Activated CD4-positive, alpha-beta memory T cell treated with anti-CD3 and anti-CD28 coated beads for 36 hours (primary cell): ENCODE results near the gene THBS4. TPM values are rescaled to one million over a fixed set of nuclear protein-coding genes. Genes with fewer than 3 reads are reported as not detected.
"Not testable (repeated sequence)": the region's sequence is repeated elsewhere in the genome, so short reads cannot be mapped to it uniquely, and the experiment has no call there.

Experiments
- CTCF ChIA-PET: fragments of 350-600 bp; sonication (Branson Sonifier 250); formaldehyde crosslinking; loops from one replicate; lab custom pipeline; 2021; ENCODE audit warnings: antibody characterized with exemption, inconsistent platforms; lab: Charles Lee
- POLR2A ChIA-PET: fragments of 350-600 bp; sonication (Branson Sonifier 250); formaldehyde crosslinking; loops from one replicate; lab custom pipeline; 2021; ENCODE audit warnings: antibody characterized with exemption; lab: Charles Lee
- DNase-seq: peaks from one replicate; pipeline ENCODE4 v3.0.0-alpha.2; 2020
- H3K27ac Mint-ChIP-seq: one replicate; pipeline ENCODE4 v1.8.0; 2021; ENCODE audit warnings: mixed read lengths
- H3K27me3 Mint-ChIP-seq: one replicate; pipeline ENCODE4 v1.8.0; 2021; ENCODE audit warnings: mixed read lengths
- H3K36me3 Mint-ChIP-seq: one replicate; pipeline ENCODE4 v1.8.0; 2021; ENCODE audit warnings: mixed read lengths
- H3K4me1 Mint-ChIP-seq: one replicate; pipeline ENCODE4 v1.8.0; 2021; ENCODE audit warnings: low read depth, mixed read lengths
- H3K4me3 Mint-ChIP-seq: one replicate; pipeline ENCODE4 v1.8.0; 2021; ENCODE audit warnings: mild to moderate bottlenecking, mixed read lengths
- H3K9me3 Mint-ChIP-seq: one replicate; pipeline ENCODE4 v1.8.0; 2021; ENCODE audit warnings: mixed read lengths
- intact Hi-C: fragments of 100-400 bp; cut with micrococcal nuclease; formaldehyde crosslinking; loops from one replicate; pipeline ENCODE4 v1.15.1; 2023
- total RNA-seq, 2 experiments: library from RNA; stranded (reverse); gene quantifications; one replicate each; pipeline ENCODE4 v1.2.3, GENCODE V29; 2021

Gene THBS4
- total RNA-seq, 2 experiments from 2014 or later: 1.8 to 2.2 TPM

DNA sequence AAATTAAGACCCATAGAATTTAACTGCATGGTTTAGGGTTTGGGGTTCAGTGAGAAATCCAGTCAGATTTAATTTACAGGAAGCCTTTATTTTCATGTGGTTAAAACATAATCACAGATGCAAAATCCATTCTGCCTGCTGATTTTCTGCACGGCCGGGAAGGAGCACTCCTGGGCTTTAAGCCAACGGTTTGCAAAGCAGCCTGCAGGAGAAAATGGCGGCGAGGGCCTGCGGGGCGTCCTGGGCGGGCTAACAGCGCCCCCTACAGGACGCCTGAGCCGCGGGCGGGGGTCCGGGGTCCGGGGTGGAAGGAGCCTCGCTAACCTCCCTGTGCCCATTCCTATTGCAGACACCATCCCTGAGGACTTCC is 47.6 kb downstream of the THBS4 start:
- CTCF ChIA-PET: interaction anchor here (0.6 to 4.0 kb wide), 63 partner anchors 9 to 1062 kb away, joined by 3 to 98 read pairs (median 4); partner anchors contain the start of gene MTX3
- peak; percentile 79 for DNase-seq
- Mint-ChIP-seq H3K9me3 (no peaks in the 10 kb centered on the region), H3K36me3 (no peaks in the 10 kb centered on the region), H3K27me3 (no peaks in the 10 kb centered on the region), H3K4me3 (peak overlapping the region; percentile 54), H3K27ac (no peak overlapping the region), H3K4me1 (peaks cover 11% of the 10 kb centered on the region)
- POLR2A ChIA-PET: no interaction called here
- intact Hi-C loops: loop anchor here (1.0 to 2.0 kb wide), 5 partner anchors 92 to 380 kb away; partner anchors contain the start of gene MTX3

- Mint-ChIP-seq H3K27me3 (no peaks in the 10 kb centered on the region), H3K4me3 (peak overlapping the region; percentile 54), H3K9me3 (no peaks in the 10 kb centered on the region), H3K36me3 (no peaks in the 10 kb centered on the region), H3K4me1 (peaks cover 11% of the 10 kb centered on the region), H3K27ac (peak overlapping the region; percentile 50)
- ChIA-PET CTCF (interaction anchor here (0.6 to 4.0 kb wide), 93 partner anchors 9 to 1062 kb away, joined by 3 to 98 read pairs (median 4); partner anchors contain the start of gene MTX3), POLR2A (interaction anchor here (1.0 kb wide), 1 partner anchor 93 kb away, joined by 3 read pairs; no protein-coding TSS in a partner anchor)
- intact Hi-C loops: loop anchor here (1.0 to 2.0 kb wide), 5 partner anchors 92 to 380 kb away; partner anchors contain the start of gene MTX3
- peak; percentile 31 for DNase-seq
These were observed 48.1 kb downstream of the THBS4 start for GRCh38 chr5:80083101-80083890.

DNA sequence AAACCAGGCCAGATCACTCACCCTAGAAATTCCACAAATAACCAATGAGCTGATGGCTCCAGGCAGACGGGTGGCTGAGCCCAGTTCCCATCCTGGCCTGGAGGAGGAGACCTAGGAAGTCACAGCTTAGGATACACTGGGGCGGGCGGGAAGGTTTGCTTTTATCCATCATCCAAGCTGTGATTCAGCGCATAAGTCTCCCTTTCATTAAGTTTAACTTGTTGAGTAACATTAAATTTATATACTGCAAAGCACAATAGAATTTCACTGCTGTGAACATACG is 55.7 kb downstream of the THBS4 start:
- H3K27me3 Mint-ChIP-seq: no peaks in the 10 kb centered on the region
- peaks cover 19% of the 10 kb centered on the region for H3K4me1 Mint-ChIP-seq
- intact Hi-C loops: loop anchor here (1.0 to 10.0 kb wide), 5 partner anchors 116 to 584 kb away; partner anchors contain the start of gene ZFYVE16
- no peak overlapping the region for H3K4me3 Mint-ChIP-seq
- H3K9me3 Mint-ChIP-seq: no peaks in the 10 kb centered on the region
- no peak for DNase-seq
- no peaks in the 10 kb centered on the region for H3K36me3 Mint-ChIP-seq
- no peak overlapping the region for H3K27ac Mint-ChIP-seq
- ChIA-PET POLR2A (no interaction called here), CTCF (interaction anchor here (0.8 to 10.0 kb wide), 10 partner anchors 12 to 582 kb away, joined by 3 to 214 read pairs (median 7); partner anchors contain the start of gene SERINC5)

DNA sequence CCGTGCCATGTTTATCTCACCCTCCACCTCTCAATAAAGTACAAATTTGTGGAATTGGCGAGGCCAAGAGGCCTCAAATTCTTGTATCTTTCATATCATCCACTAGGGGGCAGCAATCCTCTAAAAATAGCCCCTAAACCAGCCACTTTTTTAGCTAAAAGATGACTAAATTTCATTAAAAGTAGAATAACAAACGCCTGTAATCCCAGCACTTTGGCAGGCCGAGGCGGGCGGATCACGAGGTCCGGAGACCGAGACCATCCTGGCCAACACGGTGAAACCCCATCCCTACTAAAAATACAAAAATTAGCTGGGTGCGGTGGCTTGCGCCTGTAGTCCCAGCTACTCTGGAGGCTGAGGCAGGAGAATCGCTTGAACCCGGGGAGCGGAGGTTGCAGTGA is 56.6 kb downstream of the THBS4 start:
- not testable (repeated sequence) for H3K4me3 Mint-ChIP-seq, H3K9me3 Mint-ChIP-seq, H3K36me3 Mint-ChIP-seq, H3K27me3 Mint-ChIP-seq
- ChIA-PET CTCF (interaction anchor here (0.6 to 10.0 kb wide), 42 partner anchors 8 to 581 kb away, joined by 3 to 214 read pairs (median 4); partner anchors contain the start of gene SERINC5), POLR2A (interaction anchor here (1.3 to 1.5 kb wide), 2 partner anchors 165 to 216 kb away, joined by 5 to 6 read pairs; partner anchors contain the start of gene SERINC5)
- Mint-ChIP-seq H3K4me1 (peaks cover 19% of the 10 kb centered on the region), H3K27ac (peak overlapping the region; percentile 62)
- peak; percentile 43 for DNase-seq
- intact Hi-C loops: loop anchor here (1.0 to 10.0 kb wide), 7 partner anchors 35 to 583 kb away; partner anchors contain the start of gene ZFYVE16

GRCh38 chr5:80092486-80093107 is 57.4 kb downstream of the THBS4 start:
- Mint-ChIP-seq H3K9me3 (no peaks in the 10 kb centered on the region), H3K27ac (peak overlapping the region; percentile 32), H3K4me3 (peak overlapping the region; percentile 30), H3K4me1 (peaks cover 19% of the 10 kb centered on the region), H3K27me3 (no peaks in the 10 kb centered on the region), H3K36me3 (no peaks in the 10 kb centered on the region)
- POLR2A ChIA-PET: interaction anchor here (1.3 to 1.5 kb wide), 2 partner anchors 164 to 215 kb away, joined by 5 to 6 read pairs; partner anchors contain the start of gene SERINC5
- CTCF ChIA-PET: interaction anchor here (1.0 to 10.0 kb wide), 26 partner anchors 9 to 580 kb away, joined by 3 to 214 read pairs (median 8); partner anchors contain the start of gene SERINC5
- intact Hi-C loops: loop anchor here (1.0 to 10.0 kb wide), 5 partner anchors 34 to 582 kb away; partner anchors contain the start of gene ZFYVE16
- peak; percentile 11 for DNase-seq

DNA sequence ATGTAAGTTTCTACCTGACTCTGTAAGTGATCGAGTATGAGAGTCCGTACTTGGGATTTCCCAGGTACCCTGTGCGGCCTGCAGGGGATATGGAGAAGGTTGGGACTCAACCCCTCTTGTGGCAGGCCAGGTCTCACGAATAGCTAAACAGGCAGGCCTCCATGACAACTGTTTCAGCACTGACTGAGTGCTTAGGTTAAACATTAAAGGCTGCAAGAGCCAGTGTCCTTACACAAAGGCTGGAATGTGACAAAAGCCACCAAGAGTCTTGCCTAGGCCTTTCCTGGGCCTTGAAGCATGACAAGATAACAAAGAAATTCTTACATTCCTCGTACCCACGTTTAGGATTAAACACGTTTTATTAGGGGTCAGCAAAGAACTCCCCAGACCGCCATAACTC is 58.6 kb downstream of the THBS4 start:
- H3K27me3 Mint-ChIP-seq: no peaks in the 10 kb centered on the region
- intact Hi-C loops: loop anchor here (2.0 to 10.0 kb wide), 4 partner anchors 33 to 581 kb away; partner anchors contain the start of gene ZFYVE16
- H3K36me3 Mint-ChIP-seq: no peaks in the 10 kb centered on the region
- peaks cover 22% of the 10 kb centered on the region for H3K4me1 Mint-ChIP-seq
- no peaks in the 10 kb centered on the region for H3K9me3 Mint-ChIP-seq
- ChIA-PET CTCF (interaction anchor here (5.3 to 10.0 kb wide), 3 partner anchors 10 to 215 kb away, joined by 36 to 214 read pairs (median 49); no protein-coding TSS in a partner anchor), POLR2A (interaction anchor here (0.6 kb wide), 1 partner anchor 16 kb away, joined by 3 read pairs; no protein-coding TSS in a partner anchor)
- no peak overlapping the region for H3K27ac Mint-ChIP-seq
- DNase-seq: no peak
- no peak overlapping the region for H3K4me3 Mint-ChIP-seq

DNA sequence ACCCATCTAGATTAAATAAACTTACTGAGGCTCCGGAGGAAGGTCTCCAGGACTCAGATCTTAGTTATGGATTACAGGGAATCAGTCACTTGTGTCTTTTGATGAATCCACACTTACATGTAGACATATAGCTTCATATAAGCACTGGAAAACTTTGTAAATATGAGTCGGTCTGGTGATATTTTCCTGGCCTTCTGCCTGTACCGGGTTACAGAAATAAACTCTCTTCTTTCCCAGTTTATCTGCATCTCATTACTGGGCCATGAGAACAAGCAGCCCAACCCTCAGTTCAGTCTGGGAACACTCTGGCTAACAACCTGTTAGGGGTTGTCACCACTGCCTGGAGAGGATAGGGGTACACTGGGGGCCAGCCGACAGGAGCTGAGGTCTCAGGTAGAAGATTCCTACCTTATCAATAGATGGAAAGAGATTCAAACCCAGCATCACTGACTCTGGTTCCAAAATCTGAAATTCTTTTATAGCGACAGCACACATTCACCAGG is 59.1 kb downstream of the THBS4 start:
- Mint-ChIP-seq H3K9me3 (no peaks in the 10 kb centered on the region), H3K4me3 (no peak overlapping the region), H3K27ac (no peak overlapping the region), H3K4me1 (peaks cover 22% of the 10 kb centered on the region), H3K27me3 (no peaks in the 10 kb centered on the region), H3K36me3 (no peaks in the 10 kb centered on the region)
- DNase-seq: no peak
- ChIA-PET POLR2A (no interaction called here), CTCF (interaction anchor here (1.3 to 10.0 kb wide), 3 partner anchors 10 to 214 kb away, joined by 3 to 214 read pairs (median 36); no protein-coding TSS in a partner anchor)
- intact Hi-C loops: loop anchor here (5.0 to 10.0 kb wide), 3 partner anchors 113 to 581 kb away; partner anchors contain the start of gene ZFYVE16

GRCh38 chr5:80097451-80097850 is 62.3 kb downstream of the THBS4 start:
- no peaks in the 10 kb centered on the region for H3K27me3 Mint-ChIP-seq
- intact Hi-C loops: loop anchor here (10.0 kb wide), 2 partner anchors 307 to 577 kb away; partner anchors contain the start of gene ZFYVE16
- ChIA-PET POLR2A (no interaction called here), CTCF (interaction anchor here (1.6 to 10.0 kb wide), 3 partner anchors 14 to 211 kb away, joined by 4 to 214 read pairs (median 36); no protein-coding TSS in a partner anchor)
- no peak for DNase-seq
- peaks cover 19% of the 10 kb centered on the region for H3K4me1 Mint-ChIP-seq
- H3K27ac Mint-ChIP-seq: no peak overlapping the region
- H3K4me3 Mint-ChIP-seq: no peak overlapping the region
- no peaks in the 10 kb centered on the region for H3K36me3 Mint-ChIP-seq
- no peaks in the 10 kb centered on the region for H3K9me3 Mint-ChIP-seq

DNA sequence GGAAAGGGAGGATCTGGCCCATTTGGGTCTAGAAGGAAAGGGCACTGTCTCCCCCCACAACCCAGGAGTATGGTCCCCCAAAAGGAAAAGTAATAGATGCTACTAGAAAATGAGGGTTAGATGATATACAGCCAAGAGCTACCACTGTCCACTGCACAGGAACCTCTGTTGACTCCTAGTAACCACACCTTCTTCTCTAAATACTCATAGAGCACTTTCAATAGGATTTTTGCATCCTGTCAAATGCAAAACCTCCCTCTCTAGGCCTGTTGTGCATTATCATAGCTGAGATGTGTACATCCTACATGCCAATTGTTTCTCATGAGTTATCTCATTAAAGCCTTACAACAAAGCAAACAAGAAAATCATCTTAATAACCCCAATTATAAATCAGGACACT is 66.8 kb downstream of the THBS4 start:
- CTCF ChIA-PET: interaction anchor here (2.4 kb wide), 1 partner anchor 10 kb away, joined by 15 read pairs; no protein-coding TSS in a partner anchor
- intact Hi-C loops: no loop called here
- Mint-ChIP-seq H3K9me3 (no peaks in the 10 kb centered on the region), H3K27ac (no peak overlapping the region), H3K27me3 (no peaks in the 10 kb centered on the region), H3K36me3 (no peaks in the 10 kb centered on the region), H3K4me3 (no peak overlapping the region), H3K4me1 (peaks cover 11% of the 10 kb centered on the region)
- no peak for DNase-seq
- POLR2A ChIA-PET: no interaction called here

DNA sequence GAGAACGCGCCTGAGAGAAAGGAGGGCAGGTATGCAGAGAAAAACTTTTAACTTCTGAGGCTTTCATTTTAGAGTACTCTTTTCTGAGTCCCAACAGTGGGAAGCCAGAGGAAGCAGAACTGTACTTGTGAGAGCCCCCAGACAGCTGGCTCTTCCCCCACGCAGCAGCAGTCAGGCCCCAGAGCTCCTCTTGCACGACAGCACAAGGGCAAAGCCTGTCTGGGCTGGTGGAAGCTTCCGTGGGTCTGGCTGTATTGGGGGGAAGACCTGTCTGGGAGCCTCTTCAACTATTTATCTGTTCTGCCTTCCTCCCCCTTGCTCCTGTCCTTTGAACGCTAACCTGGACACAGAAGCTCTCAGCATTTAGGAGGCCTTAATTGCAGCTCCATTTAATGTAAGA is 68.2 kb downstream of the THBS4 start:
- CTCF ChIA-PET: interaction anchor here (1.7 kb wide), 1 partner anchor 20 kb away, joined by 4 read pairs; no protein-coding TSS in a partner anchor
- no peak overlapping the region for H3K4me3 Mint-ChIP-seq
- DNase-seq: no peak
- H3K27ac Mint-ChIP-seq: no peak overlapping the region
- no peaks in the 10 kb centered on the region for H3K9me3 Mint-ChIP-seq
- POLR2A ChIA-PET: no interaction called here
- no peaks in the 10 kb centered on the region for H3K36me3 Mint-ChIP-seq
- peaks cover 9% of the 10 kb centered on the region for H3K4me1 Mint-ChIP-seq
- intact Hi-C loops: no loop called here
- H3K27me3 Mint-ChIP-seq: no peaks in the 10 kb centered on the region
